OCI-LY1 (cell line): ENCODE data around the gene TEX14.
"Not testable (repeated sequence)": the region's sequence is repeated elsewhere in the genome, so short reads cannot be mapped to it uniquely, and the experiment has no call there.

ENCODE experiments used
- H2AFZ ChIP-seq: fragments of 200-600 bp; sonication (generic), shearing (Covaris generic); 2 replicates; pipeline ENCODE4 v1.6.0; 2014; ENCODE audit warnings: antibody characterized with exemption, mild to moderate bottlenecking, low read length
- H3F3A ChIP-seq: fragments of 200-600 bp; sonication (generic), shearing (Covaris generic); 2 replicates; pipeline ENCODE4 v1.6.0; 2014; ENCODE audit warnings: mild to moderate bottlenecking, antibody characterized with exemption, low read length, moderate library complexity; ENCODE audit not compliant: insufficient read depth
- H3K27ac ChIP-seq: fragments of 200-600 bp; sonication (generic); 2 replicates; pipeline ENCODE4 v1.5.1; 2014; ENCODE audit warnings: low read length, mixed run types, mild to moderate bottlenecking, low read depth; ENCODE audit not compliant: poor library complexity, severe bottlenecking
- H3K27me3 ChIP-seq: fragments of 200-600 bp; sonication (generic); 2 replicates; pipeline ENCODE4 v1.6.0; 2014; ENCODE audit warnings: antibody characterized with exemption, mild to moderate bottlenecking, low read length, moderate library complexity; ENCODE audit not compliant: insufficient read depth
- H3K36me3 ChIP-seq: fragments of 200-600 bp; sonication (generic); 2 replicates; pipeline ENCODE4 v1.6.1; 2014; ENCODE audit warnings: mild to moderate bottlenecking, antibody characterized with exemption, low read length, moderate library complexity, mixed read lengths; ENCODE audit not compliant: insufficient read depth
- H3K4me1 ChIP-seq: fragments of 200-600 bp; sonication (generic); 2 replicates; pipeline ENCODE4 v1.5.1; 2014; ENCODE audit warnings: mild to moderate bottlenecking, low read length, moderate library complexity; ENCODE audit not compliant: insufficient read depth, severe bottlenecking
- H3K4me2 ChIP-seq: fragments of 200-600 bp; sonication (generic), shearing (Covaris generic); 2 replicates; pipeline ENCODE4 v1.6.1; 2014; ENCODE audit warnings: low read length
- H3K4me3 ChIP-seq: fragments of 200-600 bp; sonication (generic); 2 replicates; pipeline ENCODE4 v1.5.1; 2014; ENCODE audit warnings: low read length, low read depth, mild to moderate bottlenecking, mixed read lengths; ENCODE audit not compliant: poor library complexity, severe bottlenecking
- H3K79me2 ChIP-seq: fragments of 200-600 bp; shearing (Covaris generic); 2 replicates; pipeline ENCODE4 v1.6.1; 2016; ENCODE audit warnings: mixed run types, low read length, mixed read lengths; ENCODE audit not compliant: insufficient read depth
- H3K9ac ChIP-seq: fragments of 200-600 bp; sonication (generic), shearing (Covaris generic); 2 replicates; pipeline ENCODE4 v1.6.1; 2014; ENCODE audit warnings: mild to moderate bottlenecking, low read length, mixed read lengths
- H3K9me2 ChIP-seq: fragments of 200-600 bp; sonication (generic), shearing (Covaris generic); 2 replicates; pipeline ENCODE4 v1.6.1; 2014; ENCODE audit warnings: low read depth, mild to moderate bottlenecking, low read length, mixed read lengths
- H3K9me3 ChIP-seq: fragments of 200-600 bp; shearing (Covaris generic); 2 replicates; pipeline ENCODE4 v1.6.1; 2014; ENCODE audit warnings: low read length, mixed read lengths
- H4K20me1 ChIP-seq: fragments of 200-600 bp; sonication (generic), shearing (Covaris generic); 2 replicates; pipeline ENCODE4 v1.6.0; 2016; ENCODE audit warnings: mild to moderate bottlenecking, low read length; ENCODE audit not compliant: insufficient read depth
- CTCF ChIP-seq: fragments of 200-600 bp; sonication (generic), shearing (Covaris generic); IDR thresholded peaks from 2 replicates; pipeline ENCODE4 v1.5.1; 2017; ENCODE audit warnings: mild to moderate bottlenecking, antibody characterized with exemption, low read length, moderate library complexity, mixed read lengths
- EZH2 ChIP-seq: fragments of 200-600 bp; sonication (generic), shearing (Covaris generic); IDR thresholded peaks from 2 replicates; pipeline ENCODE4 v1.8.0; 2017; ENCODE audit warnings: borderline replicate concordance, mixed run types, mild to moderate bottlenecking, antibody characterized with exemption, low read length, moderate library complexity, mixed read lengths

The TEX14 gene

GRCh38 chr17:58692239-58693055 lies 602 bp upstream of the TEX14 start, which contains the start of gene RAD51C:
Gene RAD51C (plus strand): TSS chr17:58692602. CDS start chr17:58692644, 42 bp downstream.
- Histone ChIP-seq H3K9me3 (no peaks in the 10 kb centered on the region), H3K79me2 (peaks cover 25% of the 10 kb centered on the region), H3K4me2 (peak within 1 kb of the TSS; percentile 89), H3F3A (no peaks in the 10 kb centered on the region), H3K4me1 (peaks cover 24% of the 10 kb centered on the region), H3K4me3 (peak within 1 kb of the TSS; percentile 80), H3K9ac (peak within 1 kb of the TSS; percentile 90), H3K9me2 (no peaks in the 10 kb centered on the region), H3K27me3 (no peaks in the 10 kb centered on the region), H3K36me3 (peaks cover 29% of the 10 kb centered on the region; the same call in 1 of the 2 replicates), H4K20me1 (no peaks in the 10 kb centered on the region), H3K27ac (peak within 1 kb of the TSS; percentile 56), H2AFZ (peak within 1 kb of the TSS; percentile 91)
- TF ChIP-seq CTCF, result no peak; the same call in 1 of the 2 replicates
- TF ChIP-seq EZH2, result no peak

DNA sequence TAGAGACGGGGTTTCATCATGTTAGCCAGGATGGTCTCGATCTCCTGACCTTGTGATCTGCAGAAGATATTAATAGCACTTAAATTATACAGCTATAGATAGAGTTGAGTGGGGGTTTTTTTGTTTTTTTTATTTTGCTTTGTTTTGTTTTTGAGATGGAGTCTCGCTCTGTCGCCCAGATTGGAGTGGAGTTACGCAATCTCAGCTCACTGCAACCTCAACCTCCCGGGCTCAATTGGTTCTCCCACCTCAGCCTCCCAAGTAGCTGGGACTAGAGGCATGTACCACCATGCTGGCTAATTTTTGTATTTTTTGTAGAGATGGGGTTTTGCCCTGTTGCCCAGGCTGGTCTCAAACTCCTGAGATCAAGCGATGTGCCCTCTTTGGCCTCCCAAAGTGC lies 1.8 kb downstream of the TEX14 start:
- H4K20me1 ChIP-seq, H3K4me2 ChIP-seq, H3K9me2 ChIP-seq, H3K27me3 ChIP-seq, H2AFZ ChIP-seq, H3F3A ChIP-seq, H3K4me3 ChIP-seq, H3K9ac ChIP-seq, H3K27ac ChIP-seq, H3K9me3 ChIP-seq: not testable (repeated sequence)
- Histone ChIP-seq H3K4me1 (peaks cover 24% of the 10 kb centered on the region), H3K79me2 (peaks cover 23% of the 10 kb centered on the region), H3K36me3 (peaks cover 14% of the 10 kb centered on the region; the same call in 1 of the 2 replicates)

GRCh38 chr17:58688521-58688920 lies 3.3 kb downstream of the TEX14 start:
- Histone ChIP-seq H3F3A (no peaks in the 10 kb centered on the region), H3K4me1 (peaks cover 11% of the 10 kb centered on the region), H3K9me2 (no peaks in the 10 kb centered on the region), H4K20me1 (no peaks in the 10 kb centered on the region), H3K79me2 (peaks cover 8% of the 10 kb centered on the region), H3K9ac (no peak overlapping the region), H3K36me3 (peaks cover 2% of the 10 kb centered on the region; the same call in 1 of the 2 replicates), H2AFZ (no peak overlapping the region), H3K4me2 (no peak overlapping the region), H3K9me3 (no peaks in the 10 kb centered on the region), H3K4me3 (no peak overlapping the region), H3K27ac (no peak overlapping the region), H3K27me3 (no peaks in the 10 kb centered on the region)
- TF ChIP-seq CTCF, result no peak
- no peak for TF ChIP-seq EZH2
